ENCODE results near the gene PRM1.

The PRM1 gene

DNA sequence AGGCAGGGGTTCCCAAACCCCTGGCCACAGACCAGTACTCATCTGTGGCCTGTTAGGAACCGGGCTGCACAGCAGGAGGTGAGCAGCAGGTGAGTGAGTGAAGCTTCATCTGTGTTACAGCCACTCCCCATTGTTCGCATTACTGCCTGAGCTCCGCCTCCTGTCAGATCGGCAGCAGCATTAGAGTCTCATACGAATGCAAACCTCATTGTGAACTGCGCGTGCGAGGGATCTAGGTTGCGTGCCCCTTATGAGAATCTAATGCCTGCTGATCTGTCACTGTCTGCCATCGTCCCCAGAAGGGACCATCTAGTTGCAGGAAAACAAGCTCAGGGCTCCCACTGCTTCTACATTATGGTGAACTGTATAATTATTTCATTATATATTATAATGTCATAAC is 39.0 kb upstream of the PRM1 start:
- no peak for DNase-seq (ENCODE audit: low read depth)
- H3K4me3 ChIP-seq (ENCODE audit: low read length) = no peak overlapping the region
- TF ChIP-seq, protein P1, sequence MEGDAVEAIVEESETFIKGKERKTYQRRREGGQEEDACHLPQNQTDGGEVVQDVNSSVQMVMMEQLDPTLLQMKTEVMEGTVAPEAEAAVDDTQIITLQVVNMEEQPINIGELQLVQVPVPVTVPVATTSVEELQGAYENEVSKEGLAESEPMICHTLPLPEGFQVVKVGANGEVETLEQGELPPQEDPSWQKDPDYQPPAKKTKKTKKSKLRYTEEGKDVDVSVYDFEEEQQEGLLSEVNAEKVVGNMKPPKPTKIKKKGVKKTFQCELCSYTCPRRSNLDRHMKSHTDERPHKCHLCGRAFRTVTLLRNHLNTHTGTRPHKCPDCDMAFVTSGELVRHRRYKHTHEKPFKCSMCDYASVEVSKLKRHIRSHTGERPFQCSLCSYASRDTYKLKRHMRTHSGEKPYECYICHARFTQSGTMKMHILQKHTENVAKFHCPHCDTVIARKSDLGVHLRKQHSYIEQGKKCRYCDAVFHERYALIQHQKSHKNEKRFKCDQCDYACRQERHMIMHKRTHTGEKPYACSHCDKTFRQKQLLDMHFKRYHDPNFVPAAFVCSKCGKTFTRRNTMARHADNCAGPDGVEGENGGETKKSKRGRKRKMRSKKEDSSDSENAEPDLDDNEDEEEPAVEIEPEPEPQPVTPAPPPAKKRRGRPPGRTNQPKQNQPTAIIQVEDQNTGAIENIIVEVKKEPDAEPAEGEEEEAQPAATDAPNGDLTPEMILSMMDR (conservative IDR thresholded peaks at IDR 0.05; ENCODE audit: low read depth, low read length) = no peak

DNA sequence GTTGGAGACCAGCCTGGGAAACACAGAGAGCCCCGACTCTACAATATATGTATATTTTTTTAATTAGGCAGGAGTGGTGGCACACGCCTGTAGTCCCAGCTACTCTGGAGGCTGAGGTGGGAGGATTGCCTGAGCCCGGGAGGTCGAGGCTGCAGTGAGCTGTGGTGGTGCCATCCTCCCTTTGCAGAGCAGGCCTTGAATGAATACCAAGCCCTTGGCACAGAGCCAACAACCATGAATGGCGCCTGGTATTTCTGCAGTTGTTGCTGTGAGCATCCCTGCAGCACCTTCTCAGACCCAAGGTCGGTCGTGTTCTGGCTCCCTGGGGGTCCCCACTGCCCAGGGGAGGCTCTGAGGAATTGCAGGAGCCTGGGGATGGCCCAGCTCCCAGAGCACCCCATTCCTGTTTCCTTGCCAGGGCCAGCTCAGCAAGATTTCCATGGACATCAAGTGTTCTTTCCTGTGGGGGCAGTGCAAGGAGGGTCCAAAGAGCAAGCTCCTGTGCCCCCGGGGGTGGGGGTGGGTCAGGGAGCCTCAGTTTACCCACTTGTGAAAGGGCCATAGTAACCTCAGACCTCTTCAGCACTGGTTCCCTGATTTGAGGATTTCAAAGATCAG is 38.5 kb upstream of the PRM1 start:
- no peak overlapping the region for H3K4me3 ChIP-seq (ENCODE audit: low read length)
- DNase-seq (ENCODE audit: low read depth) = no peak
- TF ChIP-seq, protein P1 (conservative IDR thresholded peaks at IDR 0.05; ENCODE audit: low read depth, low read length) = no peak

DNA sequence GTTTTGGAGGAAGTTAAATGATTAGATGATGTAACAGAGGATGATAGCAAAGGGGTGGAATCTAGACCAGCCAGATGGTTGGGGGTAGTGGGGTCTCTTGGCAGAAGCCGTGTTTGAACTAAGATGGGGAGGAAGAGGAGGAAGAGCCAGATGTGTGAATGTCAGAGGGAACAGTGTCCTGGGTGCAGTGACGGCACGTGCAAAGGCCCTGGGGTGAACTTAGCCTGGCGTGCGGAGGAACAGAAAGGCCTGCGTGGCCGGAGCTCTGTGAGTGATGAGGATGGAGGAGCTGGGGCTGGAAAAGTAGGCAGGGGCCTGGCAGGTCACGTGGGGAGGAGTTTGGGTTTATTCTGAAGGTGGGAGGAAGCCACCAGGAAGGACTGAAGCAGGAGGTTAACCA is 37.7 kb upstream of the PRM1 start:
- no peak for DNase-seq (ENCODE audit: low read depth)
- TF ChIP-seq, protein P1 (conservative IDR thresholded peaks at IDR 0.05; ENCODE audit: low read depth, low read length) = no peak
- no peak overlapping the region for H3K4me3 ChIP-seq (ENCODE audit: low read length)

DNA sequence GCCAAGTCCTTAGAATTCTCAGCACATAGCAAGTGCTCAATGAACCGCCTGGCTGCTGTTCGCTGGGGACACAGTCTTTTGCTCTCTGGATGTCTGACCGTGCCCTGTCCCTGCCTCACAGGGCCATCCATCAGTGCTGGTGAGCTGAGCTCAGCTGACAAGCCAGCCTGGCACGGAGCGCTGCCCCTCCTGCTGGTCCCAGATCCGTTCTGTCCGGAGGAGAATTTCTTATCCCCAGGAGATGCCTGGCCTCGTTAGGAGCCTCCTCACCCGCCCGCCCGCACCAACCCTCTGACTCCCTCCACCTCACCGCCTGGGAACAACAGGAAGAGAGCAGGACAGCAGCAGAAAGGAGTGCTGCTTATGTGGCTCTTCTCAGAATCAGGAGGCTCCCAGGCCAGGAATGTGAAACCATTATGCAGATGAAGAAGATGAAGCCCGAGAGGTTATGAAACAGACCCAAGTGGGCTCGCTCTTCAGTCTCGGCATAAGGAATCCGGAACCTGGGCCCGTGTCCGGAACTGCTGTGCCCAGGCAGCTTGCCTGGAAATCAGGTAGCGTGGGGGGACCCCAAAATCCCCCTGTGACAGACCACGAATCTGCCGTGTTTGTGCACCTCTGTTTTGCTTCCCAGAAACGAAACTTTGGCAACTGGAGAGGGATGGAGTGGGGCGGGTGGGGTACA is 35.3 kb upstream of the PRM1 start:
- H3K4me3 ChIP-seq (ENCODE audit: low read length) = no peak overlapping the region
- TF ChIP-seq, protein P1 (conservative IDR thresholded peaks at IDR 0.05; ENCODE audit: low read depth, low read length) = peak; percentile 18
- DNase-seq (ENCODE audit: low read depth) = no peak

DNA sequence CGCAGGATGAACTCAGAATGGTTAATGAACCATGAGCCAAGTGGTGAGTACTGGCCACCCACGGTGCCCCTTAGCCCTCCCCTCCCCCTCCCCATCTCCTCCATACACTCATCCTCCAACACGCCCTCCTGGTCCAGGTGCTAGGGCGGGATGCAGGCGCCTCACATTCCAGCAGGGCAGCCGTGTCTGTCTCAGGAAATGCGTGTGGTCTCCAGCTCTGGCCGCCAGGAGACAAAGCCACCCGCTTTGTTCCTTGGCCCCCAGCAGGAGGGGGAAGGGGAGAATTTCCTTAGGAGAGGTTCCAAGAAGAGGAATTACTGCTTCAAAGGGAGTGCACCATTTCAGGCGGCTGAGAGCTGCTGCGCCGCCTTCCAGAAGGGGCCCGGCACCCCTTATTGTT is 34.4 kb upstream of the PRM1 start:
- TF ChIP-seq, protein P1 (conservative IDR thresholded peaks at IDR 0.05; ENCODE audit: low read depth, low read length) = peak; percentile 36
- H3K4me3 ChIP-seq (ENCODE audit: low read length) = no peak overlapping the region
- no peak for DNase-seq (ENCODE audit: low read depth)

DNA sequence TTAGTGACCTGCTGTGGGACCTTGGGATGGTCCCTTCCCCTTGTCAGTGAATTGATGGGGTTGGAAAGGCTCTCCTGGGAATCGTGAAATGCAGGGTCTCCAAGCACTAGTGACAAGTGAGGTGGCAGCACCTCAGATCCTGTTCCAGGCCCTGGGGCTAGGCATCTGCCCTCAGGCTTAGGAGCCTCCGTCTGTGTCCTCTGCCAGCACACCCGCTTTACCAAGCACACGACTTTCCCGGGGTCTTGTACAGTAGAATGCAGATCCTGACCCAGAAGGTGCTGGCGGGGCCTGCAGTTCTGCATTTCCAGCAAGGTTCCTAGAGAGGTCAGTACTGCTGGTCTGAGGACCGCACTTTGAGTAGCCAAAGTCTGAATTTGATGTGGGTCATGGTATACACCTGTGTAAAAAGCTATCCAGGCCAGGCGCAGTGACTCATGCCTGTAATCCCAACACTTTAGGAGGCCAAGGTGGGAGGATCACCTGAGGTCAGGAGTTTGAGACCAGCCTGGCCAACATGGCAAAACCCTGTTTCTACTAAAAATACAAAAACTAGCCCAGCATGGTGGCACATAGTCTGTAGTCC is 33.3 kb upstream of the PRM1 start:
- no peak overlapping the region for H3K4me3 ChIP-seq (ENCODE audit: low read length)
- DNase-seq (ENCODE audit: low read depth) = no peak
- TF ChIP-seq, protein P1 (conservative IDR thresholded peaks at IDR 0.05; ENCODE audit: low read depth, low read length) = no peak

All from retinal pigment epithelial cell (primary cell).